H7 (cell line): ENCODE measurements around the gene CABYR. TPM values are rescaled to one million over a fixed set of nuclear protein-coding genes. Genes with fewer than 3 reads are reported as not detected.

ENCODE experiments used
- total RNA-seq: library from RNA; depleted of rRNA; stranded (reverse); fragments of >200 nt; shearing (Covaris generic); gene quantifications from 2 replicates; pipeline ENCODE4 v1.2.3, GENCODE V29; 2014; rRNA removed

CABYR gene
- total RNA-seq, 1 experiment from 2014 or later = 12.2 TPM

Other genes starting within 250 kb of the CABYR start
- gene TTC39C, start 124.3 kb upstream of the CABYR start, total RNA-seq = 16.2 and 17.4 TPM in 2 replicates